BJ (cell line): ENCODE measurements around the gene PDILT. TPM values are rescaled to one million over a fixed set of nuclear protein-coding genes. Genes with fewer than 3 reads are reported as not detected.

ENCODE experiments used
- CTCF ChIA-PET: fragments of 350-600 bp; formaldehyde crosslinking; extraction: SDS; loops from one replicate; lab custom pipeline; 2021; ENCODE audit warnings: antibody characterized with exemption, inconsistent platforms; lab: Yijun Ruan, JAX
- POLR2A ChIA-PET: fragments of 300-600 bp; sonication (Branson Sonifier 250); formaldehyde crosslinking; extraction: SDS; loops from one replicate; lab custom pipeline; 2021; ENCODE audit warnings: antibody characterized with exemption; lab: Charles Lee
- DNase-seq: peaks from one replicate; pipeline ENCODE4 v3.0.0-alpha.2; 2011; ENCODE audit warnings: low read depth
- H3K27me3 ChIP-seq: 2 replicates; pipeline ENCODE4 v1.6.0; 2011; ENCODE audit warnings: low read length; ENCODE audit not compliant: control insufficient read depth, insufficient read depth
- H3K36me3 ChIP-seq: 2 replicates; pipeline ENCODE4 v1.5.1; 2011; ENCODE audit warnings: low read length; ENCODE audit not compliant: control insufficient read depth, insufficient read depth
- H3K4me3 ChIP-seq: 2 replicates; pipeline ENCODE4 v1.5.1; 2011; ENCODE audit warnings: low read depth, mild to moderate bottlenecking, control low read depth, low read length
- polyA plus RNA-seq: library from polyadenylated mRNA; depleted of rRNA; stranded (reverse); fragments of >200 nt; gene quantifications from 2 replicates; pipeline ENCODE4 v1.2.3, GENCODE V29; 2011
- TF ChIP-seq, protein P1 (sequence below): IDR thresholded peaks from 2 replicates; pipeline ENCODE4 v1.5.1; 2011; ENCODE audit warnings: low read depth, mild to moderate bottlenecking, control low read depth, inconsistent platforms, low read length, moderate library complexity; ENCODE audit not compliant: insufficient read depth

Gene PDILT
- polyA plus RNA-seq, 1 experiment: not detected

- CTCF ChIA-PET: no interaction called here
- no peak for DNase-seq
- no peaks in the 10 kb centered on the region for H3K36me3 ChIP-seq
- TF ChIP-seq, protein P1, sequence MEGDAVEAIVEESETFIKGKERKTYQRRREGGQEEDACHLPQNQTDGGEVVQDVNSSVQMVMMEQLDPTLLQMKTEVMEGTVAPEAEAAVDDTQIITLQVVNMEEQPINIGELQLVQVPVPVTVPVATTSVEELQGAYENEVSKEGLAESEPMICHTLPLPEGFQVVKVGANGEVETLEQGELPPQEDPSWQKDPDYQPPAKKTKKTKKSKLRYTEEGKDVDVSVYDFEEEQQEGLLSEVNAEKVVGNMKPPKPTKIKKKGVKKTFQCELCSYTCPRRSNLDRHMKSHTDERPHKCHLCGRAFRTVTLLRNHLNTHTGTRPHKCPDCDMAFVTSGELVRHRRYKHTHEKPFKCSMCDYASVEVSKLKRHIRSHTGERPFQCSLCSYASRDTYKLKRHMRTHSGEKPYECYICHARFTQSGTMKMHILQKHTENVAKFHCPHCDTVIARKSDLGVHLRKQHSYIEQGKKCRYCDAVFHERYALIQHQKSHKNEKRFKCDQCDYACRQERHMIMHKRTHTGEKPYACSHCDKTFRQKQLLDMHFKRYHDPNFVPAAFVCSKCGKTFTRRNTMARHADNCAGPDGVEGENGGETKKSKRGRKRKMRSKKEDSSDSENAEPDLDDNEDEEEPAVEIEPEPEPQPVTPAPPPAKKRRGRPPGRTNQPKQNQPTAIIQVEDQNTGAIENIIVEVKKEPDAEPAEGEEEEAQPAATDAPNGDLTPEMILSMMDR: no peak
- H3K27me3 ChIP-seq: no peaks in the 10 kb centered on the region
- POLR2A ChIA-PET: no interaction called here
- H3K4me3 ChIP-seq: no peak overlapping the region
Observed at GRCh38 chr16:20363191-20363590, 41.3 kb downstream of the PDILT start.

- no peaks in the 10 kb centered on the region for H3K27me3 ChIP-seq
- no peak overlapping the region for H3K4me3 ChIP-seq
- TF ChIP-seq, protein P1: no peak
- ChIA-PET CTCF (interaction anchor here (1.2 kb wide), 1 partner anchor 26 kb away, joined by 3 read pairs; no protein-coding TSS in a partner anchor), POLR2A (no interaction called here)
- no peak for DNase-seq
- no peaks in the 10 kb centered on the region for H3K36me3 ChIP-seq
Observed at GRCh38 chr16:20359997-20360396, 44.5 kb downstream of the PDILT start.

GRCh38 chr16:20355114-20355782, 49.3 kb downstream of the PDILT start:
- TF ChIP-seq, protein P1: no peak
- DNase-seq: no peak
- POLR2A ChIA-PET: no interaction called here
- Histone ChIP-seq H3K27me3 (no peaks in the 10 kb centered on the region), H3K36me3 (no peaks in the 10 kb centered on the region), H3K4me3 (no peak overlapping the region)
- CTCF ChIA-PET: no interaction called here

DNA sequence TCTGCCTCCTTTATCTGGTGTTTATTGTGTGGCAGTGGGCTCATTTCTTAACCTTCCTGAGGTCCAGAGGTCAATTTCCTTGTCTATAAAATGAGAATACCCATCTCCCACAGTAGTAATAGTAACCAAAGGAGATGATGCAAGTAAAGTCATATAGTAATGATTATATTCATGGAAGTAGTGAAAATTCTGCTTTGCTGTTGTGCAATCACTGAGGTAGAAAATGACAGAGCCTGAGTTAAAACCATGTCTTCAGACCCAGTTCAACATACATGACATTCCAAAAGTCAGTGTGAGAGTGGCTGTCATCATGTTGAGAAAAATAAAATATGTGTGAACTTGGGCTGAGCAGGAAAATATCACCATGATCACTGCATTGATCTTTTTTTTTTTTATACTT, 51.2 kb downstream of the PDILT start:
- Histone ChIP-seq H3K36me3 (no peaks in the 10 kb centered on the region), H3K27me3 (no peaks in the 10 kb centered on the region), H3K4me3 (no peak overlapping the region)
- ChIA-PET CTCF (no interaction called here), POLR2A (no interaction called here)
- DNase-seq: no peak
- TF ChIP-seq, protein P1: no peak

DNA sequence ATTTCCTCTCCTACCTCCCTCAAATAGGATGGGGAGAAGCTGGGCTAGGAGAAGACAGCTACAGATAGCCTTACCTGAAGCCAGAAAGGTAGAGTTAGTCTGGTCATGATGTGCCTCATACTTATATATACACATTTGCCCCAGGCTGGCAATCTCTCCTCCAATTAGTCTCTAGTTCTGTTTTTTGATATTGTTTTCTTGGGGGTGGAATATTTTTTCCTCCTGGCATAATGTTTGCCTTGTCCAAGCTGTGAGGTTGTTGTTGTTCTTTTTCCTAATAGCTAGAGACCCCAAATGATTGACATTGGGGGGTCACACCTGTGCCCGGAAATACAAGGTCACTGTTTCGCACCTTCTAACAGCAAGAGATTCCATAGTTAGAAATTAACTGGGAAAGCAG, 51.9 kb downstream of the PDILT start, which contains the start of gene UMOD:
UMOD (minus strand) TSS at position 101 of the 400 bp plus-strand sequence. CDS start 1,978 bp downstream, outside the sequence.
- Histone ChIP-seq H3K27me3 (no peaks in the 10 kb centered on the region), H3K4me3 (no peak within 1 kb of the TSS), H3K36me3 (no peaks in the 10 kb centered on the region)
- ChIA-PET CTCF (no interaction called here), POLR2A (no interaction called here)
- DNase-seq: no peak
- TF ChIP-seq, protein P1: no peak
